Trophoblast cell (in vitro differentiated cells and primary cell): Measurements from ENCODE around the gene HDAC9.

Experiments used
- DNase-seq, 2 donors: peaks; one replicate each; pipeline ENCODE4 v3.0.0-alpha.2; 2016
- H2AFZ ChIP-seq: 2 replicates; pipeline ENCODE4 v1.6.1; 2013; ENCODE audit warnings: low read length, moderate library complexity, mild to moderate bottlenecking; ENCODE audit not compliant: insufficient read depth, poor library complexity
- H2AK5ac ChIP-seq: 2 replicates; pipeline ENCODE4 v1.6.1; 2013; ENCODE audit warnings: mild to moderate bottlenecking, low read length
- H2BK120ac ChIP-seq: 2 replicates; pipeline ENCODE4 v1.6.1; 2013; ENCODE audit warnings: low read length, mild to moderate bottlenecking, moderate library complexity; ENCODE audit not compliant: insufficient read depth, poor library complexity
- H2BK12ac ChIP-seq: 2 replicates; pipeline ENCODE4 v1.6.1; 2013; ENCODE audit warnings: mild to moderate bottlenecking, low read length, moderate library complexity
- H2BK5ac ChIP-seq: 2 replicates; pipeline ENCODE4 v1.6.1; 2013; ENCODE audit warnings: low read length, low read depth, moderate library complexity, mild to moderate bottlenecking; ENCODE audit not compliant: poor library complexity
- H3K14ac ChIP-seq: 2 replicates; pipeline ENCODE4 v1.6.1; 2013; ENCODE audit warnings: mild to moderate bottlenecking, low read length
- H3K18ac ChIP-seq: 2 replicates; pipeline ENCODE4 v1.6.1; 2013; ENCODE audit warnings: mild to moderate bottlenecking, low read length
- H3K23ac ChIP-seq: 2 replicates; pipeline ENCODE4 v1.6.1; 2013; ENCODE audit warnings: low read length
- H3K27ac ChIP-seq: 2 replicates; pipeline ENCODE4 v1.5.1; 2013; ENCODE audit warnings: low read depth, mild to moderate bottlenecking, inconsistent platforms, low read length, moderate library complexity
- H3K27me3 ChIP-seq: 2 replicates; pipeline ENCODE4 v1.6.1; 2013; ENCODE audit warnings: inconsistent platforms, mild to moderate bottlenecking, low read length, moderate library complexity; ENCODE audit not compliant: insufficient read depth
- H3K36me3 ChIP-seq, 2 experiments: 1 replicate in 1 of 2; 2 replicates in 1 of 2; pipeline ENCODE4 v1.6.1; 2013; ENCODE audit warnings: low read length in 2 of 2, mild to moderate bottlenecking in 2 of 2, moderate library complexity in 1 of 2; ENCODE audit not compliant: insufficient read depth in 2 of 2, control insufficient read depth in 1 of 2
- H3K4ac ChIP-seq: 2 replicates; pipeline ENCODE4 v1.6.1; 2013; ENCODE audit warnings: low read depth, mild to moderate bottlenecking, low read length, moderate library complexity
- H3K4me1 ChIP-seq, 2 experiments: 1 replicate in 1 of 2; 2 replicates in 1 of 2; pipeline ENCODE4 v1.6.1; 2013; ENCODE audit warnings: low read length in 2 of 2, mild to moderate bottlenecking in 2 of 2, moderate library complexity in 1 of 2; ENCODE audit not compliant: insufficient read depth in 2 of 2, control insufficient read depth in 1 of 2
- H3K4me2 ChIP-seq: 2 replicates; pipeline ENCODE4 v1.6.1; 2013; ENCODE audit warnings: inconsistent platforms, mild to moderate bottlenecking, low read length, moderate library complexity
- H3K4me3 ChIP-seq: 2 replicates; pipeline ENCODE4 v1.5.1; 2013; ENCODE audit warnings: mild to moderate bottlenecking, low read depth, low read length, inconsistent platforms
- H3K79me1 ChIP-seq: one replicate; pipeline ENCODE4 v1.6.1; 2013; ENCODE audit warnings: low read length
- H3K79me2 ChIP-seq: 2 replicates; pipeline ENCODE4 v1.6.1; 2013; ENCODE audit warnings: low read length, mild to moderate bottlenecking; ENCODE audit not compliant: control insufficient read depth, insufficient read depth, poor library complexity
- H3K9ac ChIP-seq: 2 replicates; pipeline ENCODE4 v1.6.1; 2013; ENCODE audit warnings: mild to moderate bottlenecking, low read length
- H3K9me3 ChIP-seq: 2 replicates; pipeline ENCODE4 v1.6.1; 2013; ENCODE audit warnings: low read depth, mild to moderate bottlenecking, control low read depth, inconsistent platforms, low read length; ENCODE audit not compliant: insufficient read depth
- H4K12ac ChIP-seq: 2 replicates; pipeline ENCODE4 v1.6.1; 2013; ENCODE audit warnings: low read depth, mild to moderate bottlenecking, low read length, moderate library complexity
- H4K8ac ChIP-seq: 2 replicates; pipeline ENCODE4 v1.6.1; 2013; ENCODE audit warnings: low read depth, mild to moderate bottlenecking, low read length, moderate library complexity
- H4K91ac ChIP-seq: one replicate; pipeline ENCODE4 v1.6.1; 2013; ENCODE audit warnings: low read depth, mild to moderate bottlenecking, low read length, moderate library complexity
- WGBS: extraction: QIAGEN DNeasy Blood & Tissue Kit; methylation state at CpG from one replicate; pipeline ENCODE4 v1.1.7; 2013; ENCODE audit warnings: missing lambda C conversion rate; ENCODE audit not compliant: insufficient read length, insufficient coverage; ENCODE audit errors: extremely low coverage; 5-methylcytosine and 5-hydroxymethylcytosine counted together

HDAC9 gene

GRCh38 chr7:18971839-18972238 is 476.3 kb downstream of the HDAC9 start:
- no peak overlapping the region for H3K9ac ChIP-seq
- H2AFZ ChIP-seq: no peak overlapping the region
- H4K12ac ChIP-seq: no peak overlapping the region
- H3K79me2 ChIP-seq: no peaks in the 10 kb centered on the region
- no peak overlapping the region for H2BK12ac ChIP-seq
- H3K23ac ChIP-seq: no peak overlapping the region
- H3K4me3 ChIP-seq: no peak overlapping the region
- H3K4me2 ChIP-seq: no peak overlapping the region
- no peaks in the 10 kb centered on the region for H3K27me3 ChIP-seq
- DNase-seq: no peak
- no peak overlapping the region for H3K14ac ChIP-seq
- H2BK5ac ChIP-seq: no peak overlapping the region
- no peaks in the 10 kb centered on the region for H3K9me3 ChIP-seq
- no peak overlapping the region for H3K18ac ChIP-seq
- H2AK5ac ChIP-seq: no peak overlapping the region
- H4K8ac ChIP-seq: no peak overlapping the region
- no peaks in the 10 kb centered on the region for H3K4me1 ChIP-seq
- no peak overlapping the region for H3K27ac ChIP-seq
- H3K79me1 ChIP-seq: no peaks in the 10 kb centered on the region
- no peak overlapping the region for H4K91ac ChIP-seq
- no peak overlapping the region for H3K4ac ChIP-seq
- no CpG with 5 or more reads among the region's 1 CpG for WGBS
- H2BK120ac ChIP-seq: no peak overlapping the region
- H3K36me3 ChIP-seq: no peaks in the 10 kb centered on the region

- Histone ChIP-seq H3K27me3 (no peaks in the 10 kb centered on the region), H3K4ac (no peak overlapping the region), H3K79me1 (no peaks in the 10 kb centered on the region), H3K14ac (no peak overlapping the region), H3K27ac (no peak overlapping the region), H3K9me3 (no peaks in the 10 kb centered on the region), H3K4me1 (no peaks in the 10 kb centered on the region), H2BK5ac (no peak overlapping the region), H4K91ac (no peak overlapping the region), H2AFZ (no peak overlapping the region), H2BK12ac (no peak overlapping the region), H3K9ac (no peak overlapping the region), H2BK120ac (no peak overlapping the region), H4K12ac (no peak overlapping the region), H3K23ac (no peak overlapping the region), H3K79me2 (no peaks in the 10 kb centered on the region), H2AK5ac (no peak overlapping the region), H3K18ac (no peak overlapping the region), H3K4me3 (no peak overlapping the region), H3K36me3 (no peaks in the 10 kb centered on the region), H4K8ac (no peak overlapping the region), H3K4me2 (no peak overlapping the region)
- no peak for DNase-seq
- no CpG with 5 or more reads among the region's 1 CpG for WGBS
Observed at GRCh38 chr7:18974803-18975202, 479.3 kb downstream of the HDAC9 start.

- no peak overlapping the region for H4K91ac ChIP-seq
- DNase-seq: no peak
- no CpG with 5 or more reads among the region's 3 CpGs for WGBS
Observed at GRCh38 chr7:18975276-18975675, 479.7 kb downstream of the HDAC9 start.

DNA sequence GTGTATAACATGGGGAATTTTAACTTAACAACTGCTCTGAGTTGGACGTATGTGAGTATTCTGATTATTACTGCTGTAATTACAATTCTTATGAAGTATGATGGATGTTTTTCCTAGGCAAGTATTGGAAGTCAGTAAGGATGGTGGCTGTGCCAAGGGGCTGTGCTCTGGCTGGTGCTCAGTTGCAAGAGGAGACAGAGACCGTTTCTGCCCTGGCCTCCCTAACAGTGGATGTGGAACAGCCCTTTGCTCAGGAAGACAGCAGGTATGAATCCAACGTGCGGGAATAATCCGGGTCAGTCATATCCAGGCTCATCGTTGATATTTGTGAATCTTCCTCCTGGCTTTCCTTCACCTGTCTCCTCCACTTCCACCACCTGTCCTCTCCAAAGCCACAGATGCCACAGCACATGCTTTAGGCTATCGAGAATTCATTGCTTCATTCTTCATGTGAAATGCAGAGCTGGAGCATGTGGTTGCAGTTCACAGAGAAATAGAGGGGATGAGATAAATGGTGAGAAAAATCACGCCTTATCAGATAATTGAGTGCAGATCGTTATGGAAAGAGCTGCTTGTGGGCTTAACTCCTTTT is 480.2 kb downstream of the HDAC9 start:
- H3K27me3 ChIP-seq: no peaks in the 10 kb centered on the region
- no peak overlapping the region for H2BK5ac ChIP-seq
- no peak overlapping the region for H3K18ac ChIP-seq
- no peak overlapping the region for H3K4ac ChIP-seq
- no peak overlapping the region for H3K4me2 ChIP-seq
- no peaks in the 10 kb centered on the region for H3K4me1 ChIP-seq
- WGBS: no CpG with 5 or more reads among the region's 9 CpGs
- no peaks in the 10 kb centered on the region for H3K9me3 ChIP-seq
- DNase-seq: no peak
- no peak overlapping the region for H4K91ac ChIP-seq
- no peak overlapping the region for H2BK120ac ChIP-seq
- no peaks in the 10 kb centered on the region for H3K36me3 ChIP-seq
- no peak overlapping the region for H3K27ac ChIP-seq
- H2BK12ac ChIP-seq: no peak overlapping the region
- no peaks in the 10 kb centered on the region for H3K79me1 ChIP-seq
- no peak overlapping the region for H2AFZ ChIP-seq
- no peak overlapping the region for H2AK5ac ChIP-seq
- H4K8ac ChIP-seq: no peak overlapping the region
- H3K79me2 ChIP-seq: no peaks in the 10 kb centered on the region
- no peak overlapping the region for H3K14ac ChIP-seq
- no peak overlapping the region for H3K4me3 ChIP-seq
- no peak overlapping the region for H4K12ac ChIP-seq
- no peak overlapping the region for H3K23ac ChIP-seq
- no peak overlapping the region for H3K9ac ChIP-seq

More at GRCh38 chr7:18975276-18975675, 479.7 kb downstream of the HDAC9 start:
- H3K79me1 ChIP-seq: no peaks in the 10 kb centered on the region
- H3K23ac ChIP-seq: no peak overlapping the region
- H3K27ac ChIP-seq: no peak overlapping the region
- H3K4ac ChIP-seq: no peak overlapping the region
- no peaks in the 10 kb centered on the region for H3K79me2 ChIP-seq
- H2BK120ac ChIP-seq: no peak overlapping the region
- H3K4me2 ChIP-seq: no peak overlapping the region
- H4K8ac ChIP-seq: no peak overlapping the region
- no peak overlapping the region for H3K14ac ChIP-seq
- H4K12ac ChIP-seq: no peak overlapping the region
- H2AK5ac ChIP-seq: no peak overlapping the region
- no peak overlapping the region for H3K4me3 ChIP-seq
- no peaks in the 10 kb centered on the region for H3K9me3 ChIP-seq
- no peaks in the 10 kb centered on the region for H3K36me3 ChIP-seq
- no peaks in the 10 kb centered on the region for H3K27me3 ChIP-seq
- no peak overlapping the region for H2BK5ac ChIP-seq
- no peaks in the 10 kb centered on the region for H3K4me1 ChIP-seq
- no peak overlapping the region for H3K9ac ChIP-seq
- no peak overlapping the region for H3K18ac ChIP-seq
- H2AFZ ChIP-seq: no peak overlapping the region
- no peak overlapping the region for H2BK12ac ChIP-seq
